Mesendoderm (in vitro differentiated cells): ENCODE results near the gene B3GALT2.

Experiments
- DNase-seq: peaks from one replicate; pipeline ENCODE4 v3.0.0; 2013
- H2AK5ac ChIP-seq: 2 replicates; pipeline ENCODE4 v1.6.1; 2013; ENCODE audit warnings: low read length, inconsistent platforms
- H2BK120ac ChIP-seq: 2 replicates; pipeline ENCODE4 v1.6.1; 2013; ENCODE audit warnings: low read depth, mild to moderate bottlenecking, low read length, moderate library complexity, mixed read lengths
- H2BK15ac ChIP-seq: replicated peaks from 2 replicates; pipeline ENCODE4 v1.6.1; 2013; ENCODE audit warnings: low read depth, mild to moderate bottlenecking, moderate library complexity
- H2BK5ac ChIP-seq: 2 replicates; pipeline ENCODE4 v1.6.1; 2013; ENCODE audit warnings: low read length, inconsistent platforms
- H3K18ac ChIP-seq: 2 replicates; pipeline ENCODE4 v1.6.1; 2013; ENCODE audit warnings: mild to moderate bottlenecking, low read length, mixed read lengths
- H3K23ac ChIP-seq: one replicate; pipeline ENCODE4 v1.6.1; 2013; ENCODE audit warnings: low read length
- H3K27ac ChIP-seq: 2 replicates; pipeline ENCODE4 v1.5.1; 2013; ENCODE audit warnings: low read depth, mild to moderate bottlenecking, inconsistent platforms, low read length, moderate library complexity
- H3K27me3 ChIP-seq: 2 replicates; pipeline ENCODE4 v1.6.1; 2013; ENCODE audit warnings: low read length, control low read depth, mild to moderate bottlenecking, inconsistent platforms; ENCODE audit not compliant: insufficient read depth, poor library complexity
- H3K36me3 ChIP-seq: 2 replicates; pipeline ENCODE4 v1.6.1; 2013; ENCODE audit warnings: low read length, inconsistent platforms; ENCODE audit not compliant: control insufficient read depth, insufficient read depth
- H3K4ac ChIP-seq: one replicate; pipeline ENCODE4 v1.6.1; 2013; ENCODE audit warnings: low read depth, mild to moderate bottlenecking, low read length, moderate library complexity
- H3K4me1 ChIP-seq: 2 replicates; pipeline ENCODE4 v1.6.1; 2013; ENCODE audit warnings: low read depth, low read length, inconsistent platforms; ENCODE audit not compliant: control insufficient read depth
- H3K4me2 ChIP-seq: 2 replicates; pipeline ENCODE4 v1.6.1; 2013; ENCODE audit warnings: low read length
- H3K4me3 ChIP-seq: 2 replicates; pipeline ENCODE4 v1.5.1; 2013; ENCODE audit warnings: mild to moderate bottlenecking, low read length
- H3K56ac ChIP-seq: one replicate; pipeline ENCODE4 v1.6.1; 2013; ENCODE audit warnings: low read length
- H3K79me1 ChIP-seq: 2 replicates; pipeline ENCODE4 v1.6.1; 2013; ENCODE audit warnings: low read length, inconsistent platforms
- H3K79me2 ChIP-seq: 2 replicates; pipeline ENCODE4 v1.6.1; 2013; ENCODE audit warnings: mild to moderate bottlenecking, low read length; ENCODE audit not compliant: control insufficient read depth, insufficient read depth
- H3K9ac ChIP-seq: 2 replicates; pipeline ENCODE4 v1.6.1; 2013; ENCODE audit warnings: low read length, inconsistent platforms
- H4K5ac ChIP-seq: one replicate; pipeline ENCODE4 v1.6.1; 2013; ENCODE audit warnings: low read length
- H4K8ac ChIP-seq: one replicate; pipeline ENCODE4 v1.6.1; 2013; ENCODE audit warnings: low read depth, mild to moderate bottlenecking, control low read depth, low read length, moderate library complexity
- WGBS: extraction: QIAGEN DNeasy Blood & Tissue Kit; methylation state at CpG from one replicate; pipeline ENCODE4 v1.1.7; 2013; ENCODE audit warnings: low lambda C conversion rate, missing lambda C conversion rate; ENCODE audit not compliant: insufficient coverage; ENCODE audit errors: extremely low coverage; 5-methylcytosine and 5-hydroxymethylcytosine counted together

B3GALT2 gene

DNA sequence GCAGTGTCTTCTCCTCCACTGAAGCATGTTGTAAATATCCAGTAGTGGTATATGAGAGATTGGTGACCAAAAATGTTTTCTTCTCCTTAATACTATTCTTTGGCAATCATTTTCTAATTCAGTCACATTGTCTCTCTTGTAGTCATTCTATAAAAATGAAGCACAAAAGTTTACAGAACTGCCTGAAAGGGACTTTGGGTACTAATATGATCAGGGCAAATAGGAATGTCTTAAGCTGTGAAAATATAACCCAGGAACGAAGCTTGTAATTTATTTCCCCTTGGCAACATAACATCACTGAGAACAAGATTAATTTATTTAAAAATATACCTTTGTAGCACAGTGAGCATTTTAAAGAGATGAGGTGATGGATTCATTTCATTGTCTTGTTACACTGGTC lies 4.9 kb downstream of the B3GALT2 start:
- H2AK5ac ChIP-seq, result no peak overlapping the region

DNA sequence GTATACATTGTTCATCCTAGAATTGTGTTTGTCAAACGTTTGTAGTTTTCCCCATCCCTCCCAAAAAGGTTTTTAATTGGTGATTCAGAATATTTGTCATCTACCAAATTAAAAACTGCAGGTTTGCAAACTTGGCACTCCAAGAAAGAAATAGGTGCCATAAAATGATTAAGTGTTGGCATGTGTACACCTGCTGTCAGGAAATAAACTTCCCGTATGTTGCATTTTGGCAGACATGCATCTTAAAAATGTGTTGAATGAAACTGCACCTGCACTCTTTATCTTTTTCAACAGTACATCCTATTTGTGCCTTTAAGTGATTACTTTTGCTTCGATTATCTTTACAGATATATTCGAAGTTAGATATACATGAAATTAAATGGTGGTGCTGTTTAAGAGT lies 7.3 kb downstream of the B3GALT2 start:
- peaks cover 3% of the 10 kb centered on the region for H3K79me1 ChIP-seq
- H3K18ac ChIP-seq, result no peak overlapping the region
- H2AK5ac ChIP-seq, result no peak overlapping the region
- H3K27ac ChIP-seq, result no peak overlapping the region
- H3K27me3 ChIP-seq, result no peaks in the 10 kb centered on the region
- WGBS, result no CpG with 5 or more reads among the region's 4 CpGs
- H3K23ac ChIP-seq, result no peak overlapping the region
- H3K4ac ChIP-seq, result no peak overlapping the region
- DNase-seq, result no peak
- no peak overlapping the region for H3K56ac ChIP-seq
- no peak overlapping the region for H2BK120ac ChIP-seq
- H3K9ac ChIP-seq, result no peak overlapping the region
- no peak overlapping the region for H4K8ac ChIP-seq
- H2BK5ac ChIP-seq, result no peak overlapping the region
- no peak overlapping the region for H3K4me2 ChIP-seq
- H3K36me3 ChIP-seq, result no peaks in the 10 kb centered on the region
- H2BK15ac ChIP-seq, result no peak overlapping the region
- H4K5ac ChIP-seq, result no peak overlapping the region
- no peaks in the 10 kb centered on the region for H3K4me1 ChIP-seq
- H3K79me2 ChIP-seq, result peaks cover 1% of the 10 kb centered on the region
- H3K4me3 ChIP-seq, result no peak overlapping the region

More for the DNA sequence above, 4.9 kb downstream of the B3GALT2 start:
- no peak overlapping the region for H3K27ac ChIP-seq
- no peaks in the 10 kb centered on the region for H3K27me3 ChIP-seq
- H4K8ac ChIP-seq, result no peak overlapping the region
- no peak overlapping the region for H3K18ac ChIP-seq
- H3K4ac ChIP-seq, result no peak overlapping the region
- H2BK15ac ChIP-seq, result no peak overlapping the region
- no peak overlapping the region for H3K4me2 ChIP-seq
- H3K56ac ChIP-seq, result no peak overlapping the region
- no peak overlapping the region for H4K5ac ChIP-seq
- no peaks in the 10 kb centered on the region for H3K36me3 ChIP-seq
- H3K4me1 ChIP-seq, result no peaks in the 10 kb centered on the region
- no CpG with 5 or more reads among the region's 1 CpG for WGBS
- H3K79me2 ChIP-seq, result peaks cover 7% of the 10 kb centered on the region
- no peak for DNase-seq
- no peak overlapping the region for H2BK5ac ChIP-seq
- no peaks in the 10 kb centered on the region for H3K79me1 ChIP-seq
- no peak overlapping the region for H3K4me3 ChIP-seq
- no peak overlapping the region for H3K23ac ChIP-seq
- H3K9ac ChIP-seq, result no peak overlapping the region
- no peak overlapping the region for H2BK120ac ChIP-seq

DNA sequence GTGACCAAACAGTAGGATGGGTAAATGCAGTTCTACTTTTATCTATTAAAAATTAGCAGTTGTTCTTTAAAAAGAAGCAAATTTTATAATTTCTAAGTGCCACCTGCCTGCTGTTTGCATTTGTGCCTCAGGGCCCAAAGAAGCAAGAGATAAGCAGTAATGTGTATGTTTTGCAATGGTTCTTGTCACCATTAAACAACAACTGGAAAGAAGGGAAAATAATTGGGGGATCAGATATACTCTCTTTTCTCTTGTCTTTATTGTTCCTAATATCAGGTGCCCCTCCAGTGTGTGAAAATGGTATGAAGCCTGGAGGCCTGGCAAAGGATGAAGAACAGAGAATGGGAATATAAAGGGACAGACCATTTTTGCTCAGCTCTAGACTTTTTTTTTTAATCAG lies 9.6 kb downstream of the B3GALT2 start:
- Histone ChIP-seq H3K36me3 (no peaks in the 10 kb centered on the region), H3K27ac (no peak overlapping the region), H3K4me3 (no peak overlapping the region), H3K79me2 (peaks cover 1% of the 10 kb centered on the region), H2BK15ac (no peak overlapping the region), H3K79me1 (peaks cover 3% of the 10 kb centered on the region), H4K8ac (no peak overlapping the region), H2AK5ac (no peak overlapping the region), H2BK120ac (no peak overlapping the region), H4K5ac (no peak overlapping the region), H3K4me1 (no peaks in the 10 kb centered on the region), H2BK5ac (no peak overlapping the region), H3K56ac (no peak overlapping the region), H3K4me2 (no peak overlapping the region), H3K9ac (no peak overlapping the region), H3K27me3 (no peaks in the 10 kb centered on the region), H3K23ac (no peak overlapping the region), H3K4ac (no peak overlapping the region), H3K18ac (no peak overlapping the region)
- DNase-seq, result no peak

DNA sequence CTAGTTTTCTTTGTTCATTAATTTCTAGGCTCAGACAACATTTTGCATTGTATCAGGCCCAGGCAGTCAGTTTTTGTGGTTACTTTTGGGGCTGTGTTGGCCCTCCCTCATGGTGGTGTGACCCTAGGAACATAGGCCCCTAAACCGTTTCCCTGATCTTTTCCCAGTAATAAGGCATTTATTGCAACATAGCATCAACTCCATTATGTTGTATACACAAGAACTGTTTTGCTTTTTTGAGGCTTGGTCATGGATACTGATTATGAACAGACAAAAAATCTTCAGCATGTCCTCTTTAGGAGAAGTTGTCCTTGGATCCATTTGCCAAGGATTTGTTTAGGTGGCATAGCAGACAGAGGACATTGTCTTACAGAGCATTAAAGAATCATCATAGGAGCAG lies 10.3 kb downstream of the B3GALT2 start:
- Histone ChIP-seq H2BK120ac (no peak overlapping the region), H3K79me2 (peaks cover 1% of the 10 kb centered on the region), H3K27me3 (no peaks in the 10 kb centered on the region), H3K79me1 (peaks cover 8% of the 10 kb centered on the region), H3K9ac (no peak overlapping the region), H3K4me2 (no peak overlapping the region), H3K56ac (no peak overlapping the region), H3K23ac (no peak overlapping the region), H2BK5ac (no peak overlapping the region), H3K4ac (no peak overlapping the region), H3K18ac (no peak overlapping the region), H4K8ac (no peak overlapping the region), H3K4me3 (no peak overlapping the region), H4K5ac (no peak overlapping the region), H3K4me1 (no peaks in the 10 kb centered on the region), H2AK5ac (no peak overlapping the region), H3K36me3 (no peaks in the 10 kb centered on the region), H2BK15ac (no peak overlapping the region), H3K27ac (no peak overlapping the region)
- WGBS, result no CpG with 5 or more reads among the region's 1 CpG
- DNase-seq, result no peak

DNA sequence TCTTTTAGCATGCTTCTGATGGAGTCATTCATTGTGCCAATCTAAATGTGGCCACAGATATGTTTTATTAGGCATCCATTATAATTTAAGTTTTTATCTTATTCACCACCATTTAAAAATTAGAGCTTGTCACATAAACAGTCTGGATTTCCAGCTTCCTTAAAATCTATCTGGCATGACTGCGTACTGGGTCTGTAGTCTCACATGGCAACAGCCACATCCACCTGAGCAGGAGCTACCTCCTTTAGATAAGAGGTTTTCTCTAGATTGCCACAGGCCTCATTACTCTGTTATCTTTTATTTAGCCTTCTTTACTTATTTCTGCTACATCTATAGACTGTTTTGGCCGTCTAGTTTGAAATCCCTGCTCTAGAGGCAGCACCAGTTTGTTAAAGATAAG lies 29.1 kb downstream of the B3GALT2 start:
- DNase-seq, result no peak
- no peak overlapping the region for H2BK120ac ChIP-seq
- H3K9ac ChIP-seq, result no peak overlapping the region
- H3K4ac ChIP-seq, result no peak overlapping the region
- no peak overlapping the region for H2BK15ac ChIP-seq
- H3K4me1 ChIP-seq, result no peaks in the 10 kb centered on the region
- no CpG with 5 or more reads among the region's 2 CpGs for WGBS
- H3K56ac ChIP-seq, result no peak overlapping the region
- H3K79me1 ChIP-seq, result no peaks in the 10 kb centered on the region
- H4K5ac ChIP-seq, result no peak overlapping the region
- H3K27ac ChIP-seq, result no peak overlapping the region
- H3K79me2 ChIP-seq, result peaks cover 4% of the 10 kb centered on the region
- H2BK5ac ChIP-seq, result no peak overlapping the region
- H2AK5ac ChIP-seq, result no peak overlapping the region
- H3K18ac ChIP-seq, result no peak overlapping the region
- H3K4me3 ChIP-seq, result no peak overlapping the region
- peaks cover 2% of the 10 kb centered on the region for H3K36me3 ChIP-seq
- no peak overlapping the region for H4K8ac ChIP-seq
- H3K23ac ChIP-seq, result no peak overlapping the region
- H3K27me3 ChIP-seq, result no peaks in the 10 kb centered on the region
- H3K4me2 ChIP-seq, result no peak overlapping the region

DNA sequence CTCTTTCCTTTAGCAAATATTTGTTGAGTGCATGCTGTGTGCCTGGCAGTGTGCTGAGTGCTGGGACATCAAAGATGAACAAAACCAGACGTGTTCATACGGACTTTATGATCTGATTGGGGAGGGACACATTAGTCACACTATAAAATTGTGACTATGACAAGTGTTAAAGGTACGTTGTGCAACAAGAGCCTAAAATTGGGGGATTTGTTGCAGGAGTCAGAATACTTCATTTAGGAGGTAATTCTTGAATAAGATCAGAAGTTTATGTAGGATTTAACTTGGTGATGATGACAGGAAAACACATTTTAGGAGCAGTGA lies 29.6 kb downstream of the B3GALT2 start:
- H2BK15ac ChIP-seq, result no peak overlapping the region
- no peak overlapping the region for H3K18ac ChIP-seq
- no peaks in the 10 kb centered on the region for H3K4me1 ChIP-seq
- no peak overlapping the region for H2BK5ac ChIP-seq
- H3K27me3 ChIP-seq, result no peaks in the 10 kb centered on the region
- WGBS, result no CpG with 5 or more reads among the region's 3 CpGs
- no peak overlapping the region for H4K8ac ChIP-seq
- no peak overlapping the region for H3K4ac ChIP-seq
- no peak overlapping the region for H2AK5ac ChIP-seq
- no peak overlapping the region for H3K27ac ChIP-seq
- H3K4me3 ChIP-seq, result no peak overlapping the region
- no peak for DNase-seq
- no peaks in the 10 kb centered on the region for H3K79me1 ChIP-seq
- peaks cover 2% of the 10 kb centered on the region for H3K36me3 ChIP-seq
- no peak overlapping the region for H4K5ac ChIP-seq
- H3K23ac ChIP-seq, result no peak overlapping the region
- peaks cover 4% of the 10 kb centered on the region for H3K79me2 ChIP-seq
- no peak overlapping the region for H3K9ac ChIP-seq
- H2BK120ac ChIP-seq, result no peak overlapping the region
- no peak overlapping the region for H3K56ac ChIP-seq
- no peak overlapping the region for H3K4me2 ChIP-seq
